Stimulated activated CD8-positive, alpha-beta memory T cell treated with anti-CD3 and anti-CD28 coated beads, Interleukin-12 subunit alpha, Interleukin-12 subunit beta, amount 100 ng/mL, for 4 hours (primary cell): ENCODE results near the gene SIX2.

Experiments used
- DNase-seq: peaks from one replicate; pipeline ENCODE4 v3.0.0-alpha.2; 2020; ENCODE audit warnings: low read depth

The SIX2 gene

DNA sequence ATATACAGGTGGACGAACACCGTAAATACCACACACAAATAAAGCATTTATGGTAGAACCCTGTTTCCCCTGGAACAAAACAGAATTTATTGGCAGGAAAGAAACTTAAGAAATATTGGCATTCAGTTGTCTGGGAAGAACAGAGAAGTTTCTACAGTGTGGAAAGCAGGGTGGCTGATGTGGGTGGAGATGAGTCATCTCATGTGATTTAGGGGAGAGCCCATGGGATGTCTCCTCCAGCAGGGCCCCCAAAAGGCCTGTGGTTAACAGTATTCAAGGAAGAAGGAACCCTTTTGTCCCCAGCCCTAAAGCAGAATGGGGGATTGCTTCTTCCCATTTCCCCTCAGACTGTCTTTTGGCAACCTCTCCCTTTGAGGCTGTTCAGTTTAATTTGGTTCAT, 43.6 kb downstream of the SIX2 start:
- no peak for DNase-seq

DNA sequence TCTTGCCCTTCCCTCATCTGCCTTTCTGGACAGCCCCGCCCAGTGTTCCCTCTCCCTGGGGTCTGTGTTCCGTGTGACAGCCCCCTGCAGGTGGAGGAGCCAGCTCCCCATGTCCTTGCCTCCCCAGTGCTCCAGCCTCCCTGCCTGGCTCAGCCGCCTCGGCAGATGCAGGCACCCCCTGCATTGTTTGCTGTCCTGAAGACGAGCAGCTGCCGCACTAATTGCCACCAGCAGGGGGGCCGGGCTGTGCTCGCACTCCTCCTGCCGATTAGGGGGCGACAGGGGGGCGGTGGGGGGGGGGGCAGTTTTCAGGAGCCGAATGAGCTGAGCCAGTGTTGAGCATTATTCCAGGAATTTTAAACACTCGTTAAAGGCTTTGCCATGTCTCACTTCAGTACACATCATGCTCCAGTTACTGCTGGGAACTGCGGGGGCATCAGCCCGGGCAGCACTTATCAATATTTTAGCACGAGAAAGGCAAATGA, 44.5 kb downstream of the SIX2 start:
- DNase-seq, result no peak

DNA sequence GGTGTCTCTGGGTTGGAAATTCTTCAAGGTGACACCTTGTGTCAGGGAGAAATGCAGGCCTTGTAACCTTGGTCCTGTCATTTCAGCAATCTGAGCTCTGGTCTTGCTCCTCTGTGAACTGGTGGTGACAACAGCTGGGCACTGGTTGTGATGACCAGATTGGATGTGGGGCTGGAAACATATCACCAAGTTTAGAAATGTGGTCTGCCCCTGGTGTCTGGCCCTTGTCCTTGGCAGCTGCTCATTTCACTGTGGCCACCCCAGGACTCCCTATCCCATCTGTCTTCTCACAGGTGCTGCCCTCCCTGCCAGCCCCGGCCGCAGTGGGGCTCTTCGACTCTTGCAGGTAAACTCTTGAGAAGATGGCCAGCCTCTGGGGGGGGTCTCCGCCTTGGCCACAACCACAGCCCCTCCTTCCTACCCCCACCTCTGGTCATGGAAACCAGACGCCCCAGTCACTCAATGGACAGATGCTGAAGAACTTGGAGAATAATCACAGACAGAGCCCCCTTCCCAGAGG, 47.0 kb downstream of the SIX2 start:
- no peak for DNase-seq

DNA sequence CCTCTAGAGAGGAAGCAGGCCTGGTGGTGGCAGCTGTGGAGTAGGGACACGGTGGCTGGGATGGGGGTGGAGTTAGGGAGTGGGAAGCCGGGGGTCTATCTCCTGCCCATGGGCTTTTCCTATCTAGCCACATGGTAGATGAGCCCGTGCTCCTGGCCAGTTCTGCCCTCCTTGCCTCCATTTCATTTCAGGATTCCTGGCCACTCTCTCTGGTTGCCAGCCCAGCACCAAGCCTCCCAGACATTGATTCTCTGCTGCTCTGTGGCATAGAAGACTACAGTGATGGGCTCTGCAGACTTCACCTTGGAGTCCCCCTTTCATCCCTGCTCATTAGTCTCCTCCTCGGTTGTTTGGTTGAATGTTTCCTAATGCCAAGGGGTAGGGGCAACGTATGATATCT, 48.4 kb downstream of the SIX2 start:
- DNase-seq, result no peak

DNA sequence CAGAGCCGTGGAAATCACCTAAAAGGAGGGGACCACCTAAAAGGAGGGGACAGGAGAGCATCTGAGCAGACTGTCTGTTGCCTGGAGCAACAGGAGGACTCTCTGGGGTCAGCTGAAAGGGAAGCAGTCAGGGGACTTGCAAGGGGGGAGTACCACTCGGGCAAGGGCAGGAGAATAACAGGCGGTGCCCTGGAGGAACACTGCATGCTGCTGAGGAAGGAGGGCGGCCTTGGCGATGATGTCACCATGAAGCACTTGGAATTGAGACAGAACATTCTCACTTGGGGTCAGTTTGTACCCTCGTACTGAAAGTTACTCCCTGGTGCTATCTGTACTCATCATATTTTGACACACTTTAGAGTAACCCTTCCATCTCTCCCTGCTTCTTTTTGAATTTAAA, 49.4 kb downstream of the SIX2 start:
- DNase-seq, result no peak

DNA sequence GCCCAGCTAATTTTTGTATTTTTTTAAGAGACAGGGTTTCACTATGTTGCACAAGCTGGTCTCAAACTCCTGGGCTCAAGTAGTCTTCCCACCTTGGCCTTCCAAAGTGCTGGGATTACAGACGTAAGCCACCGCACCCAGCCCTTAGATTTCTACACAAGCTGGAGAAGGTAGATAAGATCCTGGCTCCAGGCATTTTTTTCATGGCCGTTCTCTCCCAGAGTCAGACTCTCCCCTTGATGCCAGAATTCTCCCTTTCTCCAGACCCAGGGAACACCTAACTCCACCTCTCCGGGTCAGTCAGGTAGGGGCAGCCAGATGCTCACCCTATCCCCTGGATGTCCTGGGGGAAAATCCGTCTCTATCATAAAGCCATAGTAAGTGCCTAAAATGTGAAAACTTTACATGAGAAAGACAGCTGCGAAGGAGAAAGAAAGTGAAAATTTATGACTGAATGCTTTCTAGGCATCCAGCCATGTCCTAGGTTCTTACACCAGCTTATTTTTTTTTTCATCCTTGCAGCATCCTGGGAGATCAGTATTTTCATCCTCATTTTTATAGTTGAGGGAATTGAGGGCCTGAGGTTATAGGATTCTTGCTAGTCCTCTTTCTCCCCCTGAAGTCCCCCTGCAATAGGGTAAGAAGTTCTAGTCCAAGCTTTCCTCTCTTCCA, 51.5 kb downstream of the SIX2 start:
- DNase-seq, result no peak

DNA sequence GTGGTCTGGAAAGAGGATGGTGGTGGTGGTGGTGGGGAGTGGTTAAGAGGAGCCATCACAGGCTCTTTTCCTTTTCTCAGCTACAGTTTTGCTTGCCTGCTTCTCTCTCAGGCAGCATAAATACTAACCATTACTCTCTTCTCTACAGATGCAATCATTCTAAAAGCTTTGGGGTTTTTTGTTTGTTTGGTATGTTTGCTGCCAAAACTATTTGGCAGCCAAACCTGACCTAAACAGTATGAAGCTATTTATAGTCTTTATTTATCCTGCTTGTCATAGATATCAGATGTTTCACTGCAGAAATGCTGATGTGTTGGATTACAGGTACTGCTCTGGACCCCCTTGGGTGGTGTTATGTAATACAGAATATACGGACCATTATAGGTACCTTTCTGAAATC, 52.4 kb downstream of the SIX2 start:
- DNase-seq, result no peak

DNA sequence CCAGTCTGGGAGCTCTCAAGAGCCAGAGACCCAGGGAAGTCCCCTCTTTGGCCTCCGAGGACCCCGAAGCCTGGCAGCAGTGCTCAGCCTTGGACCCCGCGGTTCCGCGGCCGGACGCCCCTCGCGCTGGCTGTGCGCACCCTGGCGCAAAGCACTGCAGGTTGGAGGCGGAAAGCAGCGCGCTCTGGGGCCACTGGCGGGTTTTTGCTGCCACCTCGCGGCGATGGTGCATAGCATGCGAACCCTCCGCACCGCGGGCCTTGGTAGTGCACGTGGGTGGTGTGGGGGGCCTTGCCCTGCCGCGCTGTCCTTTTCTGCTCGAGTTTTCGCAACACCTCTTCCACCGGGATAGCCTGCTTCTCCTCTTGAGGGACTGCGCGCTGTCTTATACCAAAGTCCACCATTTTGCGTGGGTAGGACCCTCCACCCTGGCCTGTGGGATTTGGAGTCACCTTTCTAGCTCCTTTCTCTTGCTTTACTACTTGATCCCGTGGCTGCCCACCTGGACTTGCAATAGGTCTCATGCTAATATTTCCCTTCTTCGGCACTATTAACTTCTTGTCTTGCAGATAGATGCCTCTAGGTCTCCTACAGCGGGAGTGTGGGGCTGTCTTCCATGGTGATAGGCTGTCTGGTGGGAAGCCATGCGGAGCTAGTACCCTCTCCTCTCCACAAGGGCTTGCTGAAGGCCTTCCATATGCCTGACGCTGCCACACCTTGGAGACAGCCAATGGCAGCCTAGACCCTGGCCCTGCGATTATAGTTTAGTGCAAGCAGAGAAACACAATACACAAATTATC, 53.5 kb downstream of the SIX2 start:
- peak; percentile 42 for DNase-seq
